T-helper 17 cell (primary cell): ENCODE measurements around the gene FXYD5. TPM values are rescaled to one million over a fixed set of nuclear protein-coding genes. Genes with fewer than 3 reads are reported as not detected.

Experiments
- ATAC-seq: fragments of 150-1000 bp; cut with Tn5 transposase; 2 replicates; pipeline ENCODE4 v1.10.0; 2021; ENCODE audit warnings: mild to moderate bottlenecking, moderate library complexity
- DNase-seq, 3 donors: peaks; one replicate each; pipeline versions ENCODE4 v3.0.0 to v3.0.0-alpha.2; 2020 to 2021
- H3K9me3 ChIP-seq: one replicate; pipeline ENCODE4 v1.7.0; 2013; ENCODE audit warnings: low read length, mild to moderate bottlenecking; ENCODE audit not compliant: control insufficient read depth, poor library complexity, severe bottlenecking
- H3K27ac Mint-ChIP-seq: one replicate; pipeline ENCODE4 v1.8.0; 2022; ENCODE audit warnings: mild to moderate bottlenecking, moderate library complexity, mixed read lengths
- H3K27me3 Mint-ChIP-seq: one replicate; pipeline ENCODE4 v1.8.0; 2022; ENCODE audit warnings: mixed read lengths
- H3K36me3 Mint-ChIP-seq: one replicate; pipeline ENCODE4 v1.8.0; 2022; ENCODE audit warnings: low read depth, mixed read lengths
- H3K4me1 Mint-ChIP-seq: one replicate; pipeline ENCODE4 v1.8.0; 2022; ENCODE audit warnings: mild to moderate bottlenecking, mixed read lengths
- H3K4me3 Mint-ChIP-seq: one replicate; pipeline ENCODE4 v1.8.0; 2022; ENCODE audit warnings: mild to moderate bottlenecking, moderate library complexity, mixed read lengths
- total RNA-seq, 4 donors: library from RNA in 2 of 4; stranded (reverse) in 2 of 4; gene quantifications; one replicate each; pipeline ENCODE4 v1.2.3 and lab custom pipeline; 2022 to 2026

FXYD5 gene
- total RNA-seq, 2 donors from 2014 or later: 533 to 557 TPM

- H3K9me3 ChIP-seq: no peaks in the 10 kb centered on the region
- peaks cover 4% of the 10 kb centered on the region for H3K27me3 Mint-ChIP-seq
- DNase-seq: no peak
- H3K4me3 Mint-ChIP-seq: no peak within 1 kb of the TSS
- H3K36me3 Mint-ChIP-seq: no peaks in the 10 kb centered on the region
- ATAC-seq: no peak
- peaks cover 11% of the 10 kb centered on the region for H3K4me1 Mint-ChIP-seq
- H3K27ac Mint-ChIP-seq: peak within 1 kb of the TSS; percentile 4
Measured at GRCh38 chr19:35115177-35115951, 39.2 kb upstream of the FXYD5 start, which contains the start of gene FXYD3. TSS of gene FXYD3 (plus strand) at chr19:35115823. CDS start at chr19:35119377, 3,554 bp downstream.

- ATAC-seq: no peak
- no peak overlapping the region for H3K4me3 Mint-ChIP-seq
- H3K27me3 Mint-ChIP-seq: no peaks in the 10 kb centered on the region
- H3K27ac Mint-ChIP-seq: no peak overlapping the region
- DNase-seq: no peak
- H3K36me3 Mint-ChIP-seq: no peaks in the 10 kb centered on the region
- H3K4me1 Mint-ChIP-seq: peaks cover 11% of the 10 kb centered on the region
- H3K9me3 ChIP-seq: no peaks in the 10 kb centered on the region
Measured at GRCh38 chr19:35116072-35116801, 38.3 kb upstream of the FXYD5 start.

GRCh38 chr19:35117116-35117515, 37.4 kb upstream of the FXYD5 start:
- Mint-ChIP-seq H3K27ac (no peak overlapping the region), H3K27me3 (no peaks in the 10 kb centered on the region), H3K4me3 (no peak overlapping the region), H3K4me1 (peaks cover 11% of the 10 kb centered on the region), H3K36me3 (no peaks in the 10 kb centered on the region)
- no peak for DNase-seq
- ATAC-seq: no peak
- no peaks in the 10 kb centered on the region for H3K9me3 ChIP-seq

GRCh38 chr19:35117799-35118198, 36.7 kb upstream of the FXYD5 start:
- H3K27ac Mint-ChIP-seq: no peak overlapping the region
- ATAC-seq (no peak), DNase-seq (no peak)
- H3K36me3 Mint-ChIP-seq: no peaks in the 10 kb centered on the region
- peaks cover 11% of the 10 kb centered on the region for H3K4me1 Mint-ChIP-seq
- H3K9me3 ChIP-seq: no peaks in the 10 kb centered on the region
- no peaks in the 10 kb centered on the region for H3K27me3 Mint-ChIP-seq
- H3K4me3 Mint-ChIP-seq: no peak overlapping the region

GRCh38 chr19:35118268-35119020, 36.1 kb upstream of the FXYD5 start:
- DNase-seq (no peak), ATAC-seq (no peak)

GRCh38 chr19:35119091-35119490, 35.4 kb upstream of the FXYD5 start:
- Mint-ChIP-seq H3K27me3 (no peaks in the 10 kb centered on the region), H3K4me3 (no peak overlapping the region), H3K4me1 (peaks cover 13% of the 10 kb centered on the region), H3K27ac (no peak overlapping the region), H3K36me3 (no peaks in the 10 kb centered on the region)
- no peak for DNase-seq
- ATAC-seq: no peak
- no peaks in the 10 kb centered on the region for H3K9me3 ChIP-seq

More at GRCh38 chr19:35118268-35119020, 36.1 kb upstream of the FXYD5 start:
- Mint-ChIP-seq H3K27ac (no peak overlapping the region), H3K4me1 (peaks cover 11% of the 10 kb centered on the region), H3K27me3 (no peaks in the 10 kb centered on the region), H3K4me3 (no peak overlapping the region), H3K36me3 (no peaks in the 10 kb centered on the region)
- H3K9me3 ChIP-seq: no peaks in the 10 kb centered on the region

- peaks cover 16% of the 10 kb centered on the region for H3K4me1 Mint-ChIP-seq
- no peak for DNase-seq
- H3K27ac Mint-ChIP-seq: no peak overlapping the region
- H3K27me3 Mint-ChIP-seq: no peaks in the 10 kb centered on the region
- no peak overlapping the region for H3K4me3 Mint-ChIP-seq
- H3K36me3 Mint-ChIP-seq: peaks cover 2% of the 10 kb centered on the region
- H3K9me3 ChIP-seq: no peaks in the 10 kb centered on the region
- no peak for ATAC-seq
Measured at GRCh38 chr19:35119578-35120155, 34.9 kb upstream of the FXYD5 start.

GRCh38 chr19:35120492-35120891, 34.0 kb upstream of the FXYD5 start:
- peaks cover 2% of the 10 kb centered on the region for H3K36me3 Mint-ChIP-seq
- DNase-seq: no peak
- no peak overlapping the region for H3K4me3 Mint-ChIP-seq
- ATAC-seq: no peak
- H3K27ac Mint-ChIP-seq: no peak overlapping the region
- H3K27me3 Mint-ChIP-seq: no peaks in the 10 kb centered on the region
- H3K4me1 Mint-ChIP-seq: peaks cover 15% of the 10 kb centered on the region
- no peaks in the 10 kb centered on the region for H3K9me3 ChIP-seq

GRCh38 chr19:35120898-35121297, 33.6 kb upstream of the FXYD5 start:
- no peak for ATAC-seq
- Mint-ChIP-seq H3K27me3 (no peaks in the 10 kb centered on the region), H3K4me3 (no peak overlapping the region), H3K27ac (no peak overlapping the region), H3K4me1 (peaks cover 15% of the 10 kb centered on the region), H3K36me3 (peaks cover 2% of the 10 kb centered on the region)
- H3K9me3 ChIP-seq: no peaks in the 10 kb centered on the region
- DNase-seq: no peak

- Mint-ChIP-seq H3K27ac (no peak overlapping the region), H3K4me1 (peaks cover 11% of the 10 kb centered on the region), H3K27me3 (no peaks in the 10 kb centered on the region), H3K4me3 (no peak overlapping the region), H3K36me3 (peaks cover 2% of the 10 kb centered on the region)
- H3K9me3 ChIP-seq: no peaks in the 10 kb centered on the region
- no peak for DNase-seq
- ATAC-seq: no peak
Measured at GRCh38 chr19:35122687-35123551, 31.6 kb upstream of the FXYD5 start.

GRCh38 chr19:35123573-35123972, 31.0 kb upstream of the FXYD5 start:
- H3K9me3 ChIP-seq: no peaks in the 10 kb centered on the region
- Mint-ChIP-seq H3K27ac (peak overlapping the region; percentile 93), H3K36me3 (peaks cover 2% of the 10 kb centered on the region), H3K27me3 (no peaks in the 10 kb centered on the region), H3K4me3 (peak overlapping the region; percentile 90), H3K4me1 (peaks cover 11% of the 10 kb centered on the region)
- no peak for ATAC-seq
- DNase-seq: no peak
